Endometrial microvascular endothelial cells (primary cell): ENCODE data around the gene TAS2R20. TPM values are rescaled to one million over a fixed set of nuclear protein-coding genes. Genes with fewer than 3 reads are reported as not detected.

Experiments
- in situ Hi-C: cut with HindIII; loops from 2 replicates; pipeline ENCODE4 v1.10.0; 2017; ENCODE audit warnings: low sequenced_read_pairs, low pct_unique_long_range_greater_than_20kb; ENCODE audit errors: inconsistent ontology term
- total RNA-seq: library from RNA; depleted of rRNA; stranded (reverse); fragments of >200 nt; gene quantifications from one replicate; pipeline ENCODE4 v1.2.3, GENCODE V29; 2015; ENCODE audit errors: inconsistent ontology term

The TAS2R20 gene
- total RNA-seq, 1 donor from 2014 or later, result 0.65 TPM

DNA sequence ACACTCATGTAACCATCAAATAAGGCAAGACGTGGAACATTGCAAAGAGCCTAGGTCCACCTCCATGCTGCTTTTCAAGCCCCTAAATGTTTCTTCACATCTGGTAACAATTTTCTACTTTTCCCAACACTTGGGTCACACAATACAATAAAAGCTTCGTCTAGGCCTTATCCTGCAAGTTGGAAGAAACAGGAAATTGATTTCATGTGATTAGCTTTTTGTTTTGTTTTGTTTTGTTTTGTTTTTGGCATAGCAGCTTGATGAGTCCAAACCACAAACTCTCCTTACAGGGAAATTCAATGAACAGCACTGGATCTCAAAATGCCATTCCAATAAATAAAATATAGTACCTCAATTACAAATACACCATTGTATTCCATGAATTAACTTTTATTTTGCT, 30.7 kb downstream of the TAS2R20 start:
- in situ Hi-C loops, result no loop called here

DNA sequence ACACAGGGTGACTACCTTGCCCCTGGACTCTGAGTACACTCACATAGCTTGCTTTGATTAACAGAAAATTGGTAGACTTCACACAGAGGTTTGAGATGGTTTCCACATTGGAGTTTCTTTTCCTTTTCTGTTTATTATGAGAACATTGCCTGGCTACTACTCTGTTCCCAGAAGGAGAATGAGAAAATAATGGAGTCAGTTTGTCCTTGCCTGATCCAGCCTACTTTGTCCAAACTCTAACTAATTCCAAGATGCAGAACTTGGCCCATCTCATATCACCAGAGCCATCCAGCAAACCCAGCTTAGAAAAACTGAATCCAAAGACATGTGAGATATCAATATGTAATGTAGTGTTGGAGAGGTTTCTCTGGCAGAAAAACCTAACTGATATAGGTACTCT, 31.8 kb downstream of the TAS2R20 start:
- in situ Hi-C loops, result no loop called here

- in situ Hi-C loops, result no loop called here
Measured at GRCh38 chr12:10965476-10965875, 32.6 kb downstream of the TAS2R20 start.

DNA sequence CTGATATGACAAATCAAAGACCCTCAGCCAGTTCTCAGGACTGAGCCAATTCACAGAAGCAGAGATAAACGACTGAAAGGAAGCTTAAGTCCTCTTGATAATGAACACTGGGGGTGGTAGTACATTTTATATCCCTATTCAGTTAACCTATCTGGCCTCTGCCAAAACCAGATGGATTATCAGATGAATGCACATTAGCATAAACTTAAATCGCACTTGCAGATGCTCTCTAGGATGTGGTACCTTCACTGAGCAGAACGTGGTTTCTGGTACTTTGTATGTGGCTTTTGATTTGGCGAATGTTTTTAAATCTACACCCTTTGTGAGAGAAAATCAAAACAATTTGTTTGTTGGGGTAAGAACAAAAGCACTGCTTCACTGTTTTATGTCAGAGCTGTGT, 37.9 kb downstream of the TAS2R20 start:
- in situ Hi-C loops, result no loop called here

GRCh38 chr12:10959804-10960203, 38.3 kb downstream of the TAS2R20 start:
- in situ Hi-C loops, result no loop called here

DNA sequence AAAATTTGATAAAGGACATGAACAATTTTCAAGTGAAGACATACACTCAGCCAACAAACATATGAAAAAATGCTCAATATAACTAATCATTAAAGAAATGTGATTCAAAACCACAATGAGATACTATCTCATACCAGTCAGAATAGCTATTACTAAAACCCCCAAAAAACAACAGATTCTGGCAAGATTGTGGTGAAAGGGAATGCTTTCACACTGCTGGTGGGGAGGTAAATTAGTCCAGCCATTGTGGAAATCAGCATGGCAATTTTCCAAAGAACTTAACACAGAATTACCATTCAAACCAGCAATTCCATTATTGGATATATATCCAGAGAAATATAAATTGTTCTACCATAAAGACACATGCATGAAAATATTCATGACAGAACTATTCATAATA, 40.4 kb downstream of the TAS2R20 start:
- in situ Hi-C loops, result no loop called here

DNA sequence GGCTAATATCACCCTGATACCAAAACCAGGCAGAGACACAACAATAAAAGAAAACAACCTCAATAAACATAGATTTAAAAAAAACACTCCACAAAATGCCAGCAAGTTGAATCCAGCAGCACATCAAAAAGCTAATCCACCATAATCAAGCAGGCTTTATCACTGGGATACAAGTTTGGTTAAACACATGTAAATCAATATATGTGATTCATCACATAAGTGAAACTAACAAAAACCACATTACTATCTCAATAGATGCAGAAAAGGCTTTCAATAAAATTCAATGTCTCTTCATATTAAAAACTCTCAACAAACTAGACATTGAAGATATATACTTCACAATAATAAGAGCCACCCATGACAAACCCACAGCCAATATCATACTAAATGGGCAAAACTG, 42.0 kb downstream of the TAS2R20 start:
- in situ Hi-C loops, result no loop called here

DNA sequence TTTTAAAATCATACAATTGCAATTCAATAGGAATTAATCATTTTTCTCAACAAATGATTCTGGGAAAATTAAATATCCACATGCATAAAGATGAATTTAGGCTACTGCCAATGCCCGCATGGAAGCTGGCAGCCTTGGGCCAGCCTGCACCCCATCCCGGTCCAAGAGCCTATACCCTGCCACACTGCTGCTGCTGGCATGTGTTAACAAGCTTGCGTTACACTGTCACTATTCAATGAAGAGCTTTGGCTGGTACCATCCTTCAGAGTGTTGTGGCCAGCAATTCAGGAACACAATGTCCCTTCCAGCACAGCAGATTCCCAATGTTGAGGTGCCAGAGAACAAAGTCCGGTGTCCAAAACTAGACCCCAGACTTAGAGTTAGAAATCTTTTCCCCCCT, 45.5 kb downstream of the TAS2R20 start:
- in situ Hi-C loops, result no loop called here

Other genes starting within 250 kb of the TAS2R20 start
- gene TAS2R7, start 195.7 kb downstream of the TAS2R20 start, total RNA-seq, result not detected
- not detected for gene TAS2R8, start 191.0 kb downstream of the TAS2R20 start, total RNA-seq
- not detected for gene TAS2R9, start 188.1 kb downstream of the TAS2R20 start, total RNA-seq
- not detected for gene TAS2R10, start 171.9 kb downstream of the TAS2R20 start, total RNA-seq
- gene PRR4, start 148.8 kb downstream of the TAS2R20 start, total RNA-seq, result not detected
- 11.5 TPM for gene PRH1, start 114.0 kb downstream of the TAS2R20 start, total RNA-seq
- gene TAS2R13, start 88.7 kb downstream of the TAS2R20 start, total RNA-seq, result 0.09 TPM
- not detected for gene PRH2, start 69.1 kb downstream of the TAS2R20 start, total RNA-seq
- 0.09 TPM for gene TAS2R14, start 59.0 kb downstream of the TAS2R20 start, total RNA-seq
- 0.09 TPM for gene TAS2R50, start 11.4 kb downstream of the TAS2R20 start, total RNA-seq
- 0.19 TPM for gene TAS2R19, start 24.3 kb upstream of the TAS2R20 start, total RNA-seq
- not detected for gene TAS2R31, start 33.1 kb upstream of the TAS2R20 start, total RNA-seq
- gene TAS2R46, start 64.0 kb upstream of the TAS2R20 start, total RNA-seq, result 0.46 TPM
- gene TAS2R43, start 94.0 kb upstream of the TAS2R20 start, total RNA-seq, result not detected
- 0.56 TPM for gene TAS2R30, start 136.3 kb upstream of the TAS2R20 start, total RNA-seq
- gene SMIM10L1, start 172.9 kb upstream of the TAS2R20 start, total RNA-seq, result 6.3 TPM
- gene TAS2R42, start 188.6 kb upstream of the TAS2R20 start, total RNA-seq, result not detected